A673 (cell line): ENCODE measurements around the gene KHK. TPM values are rescaled to one million over a fixed set of nuclear protein-coding genes. Genes with fewer than 3 reads are reported as not detected.

Source experiments
- BruUV-seq: library from RNA; stranded (reverse); fragments of 400-500 nt; replicated peaks from 2 replicates; lab custom pipeline; 2021; lab: Mats Ljungman, UMichigan
- CTCF ChIA-PET: fragments of 300-600 bp; sonication (Branson Sonifier 250); formaldehyde crosslinking; loops from one replicate; lab custom pipeline; 2022; ENCODE audit warnings: antibody characterized with exemption; lab: Charles Lee
- POLR2A ChIA-PET: fragments of 300-600 bp; sonication (Branson Sonifier 250); formaldehyde crosslinking; loops from one replicate; lab custom pipeline; 2022; ENCODE audit warnings: antibody characterized with exemption; ENCODE audit not compliant: low non-redundant PET; lab: Charles Lee
- DNase-seq: peaks from one replicate; pipeline ENCODE4 v3.0.0-alpha.2; 2015; ENCODE audit warnings: low spot score
- H3K27ac ChIP-seq: fragments of 200-600 bp; sonication (generic); 2 replicates; pipeline ENCODE4 v1.5.1; 2016; ENCODE audit warnings: mixed run types, low read depth, mild to moderate bottlenecking, mixed read lengths, antibody characterized with exemption, low read length; ENCODE audit not compliant: poor library complexity, severe bottlenecking
- H3K27me3 ChIP-seq: fragments of 200-600 bp; sonication (generic); replicated peaks from 2 replicates; pipeline ENCODE4 v1.6.1; 2017; ENCODE audit warnings: mixed run types, low read depth, mild to moderate bottlenecking, mixed read lengths, antibody characterized with exemption, low read length; ENCODE audit not compliant: insufficient read depth, poor library complexity
- H3K36me3 ChIP-seq: fragments of 200-600 bp; sonication (generic); 2 replicates; pipeline ENCODE4 v1.6.1; 2016; ENCODE audit warnings: mixed run types, mild to moderate bottlenecking, mixed read lengths, antibody characterized with exemption, low read length; ENCODE audit not compliant: insufficient read depth, poor library complexity, severe bottlenecking
- H3K4me1 ChIP-seq: fragments of 200-600 bp; sonication (generic); 2 replicates; pipeline ENCODE4 v1.6.1; 2017; ENCODE audit warnings: mixed run types, mild to moderate bottlenecking, mixed read lengths, antibody characterized with exemption, low read length; ENCODE audit not compliant: insufficient read depth, poor library complexity, severe bottlenecking
- H3K4me3 ChIP-seq: fragments of 200-600 bp; sonication (generic); 2 replicates; pipeline ENCODE4 v1.5.1; 2016; ENCODE audit warnings: low read depth, mixed run types, mild to moderate bottlenecking, mixed read lengths, low read length; ENCODE audit not compliant: poor library complexity, severe bottlenecking
- H3K9me3 ChIP-seq: fragments of 200-600 bp; sonication (generic); 2 replicates; pipeline ENCODE4 v1.6.1; 2016; ENCODE audit warnings: mixed run types, low read depth, mild to moderate bottlenecking, mixed read lengths, antibody characterized with exemption, low read length; ENCODE audit not compliant: poor library complexity, severe bottlenecking
- EZH2 ChIP-seq: fragments of 200-600 bp; sonication (generic); IDR thresholded peaks from 2 replicates; pipeline ENCODE4 v1.6.1; 2017; ENCODE audit warnings: borderline replicate concordance, low read depth, mild to moderate bottlenecking, mixed read lengths, antibody characterized with exemption, low read length; ENCODE audit not compliant: poor library complexity, severe bottlenecking
- intact Hi-C: fragments of 100-400 bp; cut with micrococcal nuclease; formaldehyde crosslinking; loops from one replicate; pipeline ENCODE4 v1.10.0; 2022; ENCODE audit not compliant: unreplicated experiment
- total RNA-seq: library from RNA; stranded (reverse); gene quantifications from 2 replicates; pipeline ENCODE4 v1.2.3, GENCODE V29; 2021
- TF ChIP-seq, protein P1 (sequence below): fragments of 300-800, 200-600 bp; sonication (generic); conservative IDR thresholded peaks from 2 replicates; pipeline ENCODE4 v1.5.1; 2017; ENCODE audit warnings: low read depth, mild to moderate bottlenecking, antibody characterized with exemption, low read length, moderate library complexity, mixed read lengths

The KHK gene
- total RNA-seq, 1 experiment from 2014 or later, result 40.2 TPM

DNA sequence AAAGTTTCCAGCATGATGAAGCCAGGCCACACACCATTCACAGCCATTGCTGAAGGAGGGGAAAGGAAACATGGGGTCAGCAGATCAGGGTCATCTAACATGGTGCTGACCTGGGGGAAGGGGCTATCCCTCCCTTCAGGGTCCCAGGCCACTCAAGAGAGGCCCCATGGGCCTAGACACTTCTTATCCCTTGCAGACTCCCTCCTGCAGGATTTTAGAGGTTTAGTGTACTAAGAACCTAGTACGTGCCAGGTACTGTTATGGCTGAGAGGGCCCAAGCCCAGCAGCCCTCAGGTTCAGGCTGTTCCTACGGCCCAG, 8.8 kb downstream of the KHK start:
- intact Hi-C loops, result loop anchor here (5.0 kb wide), 1 partner anchor 207 kb away; no protein-coding TSS in a partner anchor
- H3K4me3 ChIP-seq, result no peak overlapping the region
- CTCF ChIA-PET, result no interaction called here

DNA sequence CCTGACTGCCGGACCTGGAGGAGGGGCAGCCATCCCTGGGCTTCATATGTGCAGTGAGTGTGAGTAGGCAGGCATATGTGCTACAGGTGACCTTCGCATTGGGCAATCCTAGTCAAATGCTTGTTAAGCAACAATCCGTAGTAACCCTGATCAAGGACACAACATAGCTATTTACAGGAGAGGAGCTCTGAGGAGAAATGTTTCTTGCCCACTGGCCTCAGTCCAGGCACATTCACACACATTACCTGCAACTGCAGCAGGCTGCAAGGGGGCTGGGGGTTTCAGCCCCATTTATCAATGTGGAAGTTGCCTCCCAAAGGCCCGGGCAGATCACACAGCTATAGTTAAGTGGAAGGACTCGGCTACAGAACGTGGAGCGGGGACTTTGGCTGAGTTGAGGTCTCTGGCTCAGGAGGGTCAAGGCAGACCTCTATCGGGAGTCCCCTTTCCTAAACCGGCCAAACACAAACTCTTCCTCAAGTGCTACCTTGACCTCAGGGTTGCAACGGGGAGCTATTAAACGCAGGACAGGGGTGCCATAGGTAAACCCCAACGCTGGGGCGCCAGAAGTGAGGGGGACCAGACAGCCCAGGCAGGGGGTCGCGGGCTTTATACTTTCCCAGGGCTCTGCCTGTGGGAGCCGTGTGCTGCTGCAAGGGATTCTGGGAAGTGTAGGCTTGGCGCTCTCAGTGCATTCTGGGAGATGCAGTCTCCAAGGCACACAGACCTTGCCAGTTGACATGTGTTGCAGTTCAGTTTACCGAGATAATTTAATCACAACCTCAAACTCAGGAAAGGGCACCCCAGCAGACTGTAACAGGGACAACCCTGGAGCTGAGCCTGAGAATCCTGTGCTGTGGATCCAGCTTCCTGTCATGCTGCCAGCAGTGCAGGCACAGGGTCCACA, 9.4 kb downstream of the KHK start:
- Histone ChIP-seq H3K27me3 (no peaks in the 10 kb centered on the region), H3K9me3 (no peaks in the 10 kb centered on the region), H3K4me3 (peak overlapping the region; percentile 10), H3K36me3 (peaks cover 3% of the 10 kb centered on the region), H3K27ac (no peak overlapping the region), H3K4me1 (no peaks in the 10 kb centered on the region)
- no TSS peak for BruUV-seq
- DNase-seq, result peak; percentile 73
- TF ChIP-seq, protein P1, sequence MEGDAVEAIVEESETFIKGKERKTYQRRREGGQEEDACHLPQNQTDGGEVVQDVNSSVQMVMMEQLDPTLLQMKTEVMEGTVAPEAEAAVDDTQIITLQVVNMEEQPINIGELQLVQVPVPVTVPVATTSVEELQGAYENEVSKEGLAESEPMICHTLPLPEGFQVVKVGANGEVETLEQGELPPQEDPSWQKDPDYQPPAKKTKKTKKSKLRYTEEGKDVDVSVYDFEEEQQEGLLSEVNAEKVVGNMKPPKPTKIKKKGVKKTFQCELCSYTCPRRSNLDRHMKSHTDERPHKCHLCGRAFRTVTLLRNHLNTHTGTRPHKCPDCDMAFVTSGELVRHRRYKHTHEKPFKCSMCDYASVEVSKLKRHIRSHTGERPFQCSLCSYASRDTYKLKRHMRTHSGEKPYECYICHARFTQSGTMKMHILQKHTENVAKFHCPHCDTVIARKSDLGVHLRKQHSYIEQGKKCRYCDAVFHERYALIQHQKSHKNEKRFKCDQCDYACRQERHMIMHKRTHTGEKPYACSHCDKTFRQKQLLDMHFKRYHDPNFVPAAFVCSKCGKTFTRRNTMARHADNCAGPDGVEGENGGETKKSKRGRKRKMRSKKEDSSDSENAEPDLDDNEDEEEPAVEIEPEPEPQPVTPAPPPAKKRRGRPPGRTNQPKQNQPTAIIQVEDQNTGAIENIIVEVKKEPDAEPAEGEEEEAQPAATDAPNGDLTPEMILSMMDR, result no peak
- no peak for TF ChIP-seq EZH2
- ChIA-PET POLR2A (no interaction called here), CTCF (no interaction called here)
- intact Hi-C loops, result loop anchor here (5.0 kb wide), 1 partner anchor 206 kb away; no protein-coding TSS in a partner anchor

More for the DNA sequence above, 8.8 kb downstream of the KHK start:
- Histone ChIP-seq H3K27ac (no peak overlapping the region), H3K36me3 (no peaks in the 10 kb centered on the region), H3K9me3 (no peaks in the 10 kb centered on the region), H3K4me1 (no peaks in the 10 kb centered on the region), H3K27me3 (no peaks in the 10 kb centered on the region)
- no peak for TF ChIP-seq EZH2
- TF ChIP-seq, protein P1, result no peak
- no peak for DNase-seq
- POLR2A ChIA-PET, result no interaction called here
- no TSS peak for BruUV-seq

DNA sequence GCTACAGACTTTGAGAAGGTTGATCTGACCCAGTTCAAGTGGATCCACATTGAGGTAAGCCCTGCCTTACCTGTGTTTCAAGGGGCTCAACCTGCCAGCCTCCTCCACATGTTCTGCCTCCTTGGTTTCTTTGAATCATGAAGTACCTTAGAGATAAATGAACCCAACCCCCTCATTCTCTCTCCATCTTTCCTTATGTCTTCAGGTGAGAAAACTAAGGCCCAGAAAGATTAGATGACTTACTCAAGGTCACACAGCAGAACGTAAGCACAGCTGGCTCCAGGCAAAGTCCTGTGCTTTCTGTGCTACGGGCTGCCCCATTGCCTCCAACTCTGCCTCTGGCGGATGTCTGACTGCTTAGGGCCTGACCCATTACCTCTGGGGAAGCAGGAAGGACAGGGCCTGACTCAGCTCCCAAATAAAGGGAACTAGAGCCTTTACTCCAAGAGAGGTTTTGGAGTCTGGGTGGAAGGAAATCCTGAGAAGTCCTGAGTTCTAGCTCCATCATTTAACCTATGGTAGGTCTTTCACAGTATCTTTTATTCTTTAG, 10.3 kb downstream of the KHK start:
- Histone ChIP-seq H3K27me3 (no peaks in the 10 kb centered on the region), H3K9me3 (no peaks in the 10 kb centered on the region), H3K36me3 (peaks cover 3% of the 10 kb centered on the region), H3K4me1 (no peaks in the 10 kb centered on the region), H3K27ac (no peak overlapping the region), H3K4me3 (no peak overlapping the region)
- no peak for TF ChIP-seq EZH2
- TF ChIP-seq, protein P1, result no peak
- BruUV-seq, result no TSS peak
- intact Hi-C loops, result loop anchor here (5.0 kb wide), 1 partner anchor 205 kb away; no protein-coding TSS in a partner anchor
- DNase-seq, result no peak
- POLR2A ChIA-PET, result no interaction called here
- CTCF ChIA-PET, result no interaction called here
